T-helper 2 cell (primary cell): ENCODE measurements around the gene FITM2.

Experiments used
- DNase-seq, 5 experiments: peaks; one replicate each; pipeline versions ENCODE4 v3.0.0 to v3.0.0-alpha.2; 2012 to 2022

Gene FITM2

DNA sequence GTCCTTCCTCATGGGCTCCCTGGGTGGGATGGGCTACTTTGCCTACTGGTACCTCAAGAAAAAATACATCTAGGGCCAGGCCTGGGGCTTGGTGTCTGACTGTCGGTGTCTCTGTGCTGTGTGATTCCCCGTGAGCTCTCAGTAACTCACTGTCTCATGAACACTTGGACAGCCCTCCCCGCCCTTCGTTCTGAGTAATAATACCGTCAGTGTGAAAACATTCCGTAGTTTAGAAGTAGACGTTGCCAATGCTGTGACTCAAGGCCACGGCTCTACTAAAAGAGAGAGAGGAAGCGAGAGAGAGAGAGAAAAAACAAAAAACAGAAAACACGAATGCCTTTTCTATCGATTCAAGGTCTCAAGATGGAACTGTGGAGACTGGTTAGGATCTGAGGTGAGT lies 31.8 kb downstream of the FITM2 start:
- DNase-seq = no peak

DNA sequence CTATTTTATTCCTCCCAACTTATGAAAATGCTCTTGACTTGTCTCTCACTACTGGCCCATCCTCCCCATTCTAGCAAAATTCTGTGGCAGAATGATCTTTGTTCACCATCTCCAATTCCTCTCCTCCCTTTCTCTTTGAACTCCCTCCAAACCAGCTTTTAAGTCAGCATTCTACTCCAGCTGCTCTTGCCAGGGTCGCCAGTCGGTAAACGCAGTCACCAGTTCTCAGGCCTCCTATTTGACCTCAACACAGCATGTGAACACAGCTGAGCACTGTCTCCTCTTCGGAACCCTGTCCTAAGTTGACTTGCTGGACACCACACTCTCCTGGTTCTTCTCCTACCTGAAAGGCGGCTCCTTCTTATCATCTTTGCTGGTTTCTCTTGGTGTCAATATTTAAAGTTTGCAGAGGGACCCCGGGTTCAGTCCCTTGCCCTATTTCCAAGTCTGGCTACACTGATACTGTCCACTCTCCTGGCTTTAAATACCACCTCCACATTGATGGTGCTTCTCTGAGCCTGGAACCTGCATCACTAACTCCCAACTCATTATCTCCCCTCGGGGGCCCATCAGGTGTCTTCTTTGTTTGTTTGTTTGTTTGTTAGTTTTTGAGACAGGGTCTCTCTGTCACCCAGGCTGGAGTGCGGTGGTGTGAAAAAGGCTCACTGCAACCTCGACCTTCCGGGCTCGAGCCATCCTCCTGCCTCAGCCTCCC lies 36.5 kb downstream of the FITM2 start:
- no peak for DNase-seq

DNA sequence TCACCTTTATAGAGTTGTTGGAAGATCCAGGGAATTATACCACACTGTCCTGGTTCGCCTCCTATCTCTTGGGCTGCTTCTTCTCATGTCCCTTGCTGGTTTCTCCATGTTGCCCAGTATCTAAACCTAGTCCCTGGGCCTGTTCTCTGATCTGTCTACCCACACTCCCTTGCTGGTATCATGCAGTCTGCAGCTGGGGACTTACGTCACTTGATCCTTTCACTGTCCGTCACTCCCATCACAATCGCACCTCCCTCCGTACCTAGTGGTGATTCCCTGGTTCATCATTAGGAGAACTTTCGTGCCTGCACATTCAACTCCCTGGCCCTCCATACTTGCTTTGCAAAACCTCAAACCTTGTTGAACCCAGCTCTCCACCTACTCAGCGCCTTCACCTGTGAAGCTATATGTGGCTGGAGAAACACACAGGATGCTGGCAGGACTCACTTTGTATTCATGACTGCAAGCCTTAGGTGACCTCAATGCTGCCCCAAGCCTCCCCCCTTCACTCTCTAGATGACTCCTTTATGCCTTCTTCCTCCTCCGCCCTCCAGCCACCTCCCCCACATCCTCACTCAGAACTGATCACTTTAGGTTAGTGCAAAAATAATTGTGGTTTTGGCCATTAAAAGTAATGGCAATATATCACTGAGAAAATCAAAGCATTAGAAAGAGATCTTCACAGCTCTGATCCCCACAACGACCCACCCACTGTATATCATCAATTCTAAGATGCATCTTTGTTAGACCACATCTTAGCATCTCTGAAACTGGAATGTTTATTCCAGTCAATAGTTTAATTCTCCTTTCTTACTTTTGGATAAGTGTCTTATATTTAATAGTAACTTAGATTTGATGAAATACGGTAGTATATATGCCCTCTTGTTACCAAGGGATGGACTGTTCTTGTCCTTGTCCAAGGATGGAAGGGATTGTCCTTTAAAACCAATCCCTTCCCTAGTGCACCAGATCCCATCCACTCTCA lies 37.5 kb downstream of the FITM2 start:
- DNase-seq = peak in 1 of 5 experiments; percentile 23

DNA sequence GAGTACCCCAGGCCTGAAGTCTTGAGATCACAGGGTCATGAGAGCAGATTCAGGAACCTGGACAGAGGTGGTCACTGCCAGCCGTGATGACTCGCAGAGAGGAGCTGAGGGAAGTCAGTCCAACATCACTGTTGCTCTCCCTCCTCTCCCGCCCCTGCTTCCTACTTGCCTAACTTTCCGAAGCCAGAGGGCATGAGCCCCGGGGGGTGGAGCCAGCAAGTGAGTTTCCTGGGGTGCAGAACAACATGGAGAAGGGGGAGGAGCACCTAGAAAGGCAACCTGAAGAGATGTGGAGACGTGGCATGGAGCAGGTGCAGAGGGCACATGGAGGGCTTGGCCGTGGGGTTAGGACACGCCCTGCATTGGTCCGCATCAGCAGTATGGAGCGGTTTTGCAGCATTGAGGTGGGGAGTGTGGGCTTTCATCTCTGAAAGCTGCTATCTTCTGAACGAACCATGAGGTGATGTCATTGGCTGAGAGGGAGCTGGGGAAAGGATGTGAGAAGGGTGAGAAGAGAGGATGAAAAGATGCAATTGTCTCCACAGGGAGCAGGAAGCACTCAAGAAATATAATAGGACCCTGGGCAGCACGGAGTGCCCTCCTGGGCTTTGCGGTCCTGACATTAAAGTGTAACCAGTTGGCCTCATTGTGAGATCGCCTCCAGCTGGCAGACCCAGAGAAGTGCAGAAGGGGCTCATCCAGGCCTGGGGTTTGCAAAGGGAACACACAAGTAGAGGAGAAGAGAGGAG lies 38.9 kb downstream of the FITM2 start:
- DNase-seq = peak in 1 of 5 experiments; percentile 19

DNA sequence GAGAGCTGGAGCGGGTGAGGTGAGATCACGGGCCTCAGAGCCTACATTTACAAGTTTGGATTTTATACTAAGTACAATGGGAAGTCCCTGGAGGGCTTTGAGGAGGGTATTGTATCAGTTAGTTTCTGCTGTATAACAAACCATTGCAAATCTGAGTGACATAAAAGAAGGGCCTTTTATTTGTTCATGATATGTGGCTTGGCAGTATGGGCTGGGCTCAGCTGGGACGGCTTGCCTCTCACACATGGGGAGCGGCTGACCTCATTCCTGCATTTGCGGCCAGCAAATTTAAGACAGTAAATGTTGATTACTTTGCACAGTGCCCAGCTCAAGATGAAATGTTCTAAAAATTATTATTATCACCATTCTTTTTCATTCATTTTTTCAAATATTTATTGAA lies 42.2 kb downstream of the FITM2 start:
- DNase-seq = no peak

DNA sequence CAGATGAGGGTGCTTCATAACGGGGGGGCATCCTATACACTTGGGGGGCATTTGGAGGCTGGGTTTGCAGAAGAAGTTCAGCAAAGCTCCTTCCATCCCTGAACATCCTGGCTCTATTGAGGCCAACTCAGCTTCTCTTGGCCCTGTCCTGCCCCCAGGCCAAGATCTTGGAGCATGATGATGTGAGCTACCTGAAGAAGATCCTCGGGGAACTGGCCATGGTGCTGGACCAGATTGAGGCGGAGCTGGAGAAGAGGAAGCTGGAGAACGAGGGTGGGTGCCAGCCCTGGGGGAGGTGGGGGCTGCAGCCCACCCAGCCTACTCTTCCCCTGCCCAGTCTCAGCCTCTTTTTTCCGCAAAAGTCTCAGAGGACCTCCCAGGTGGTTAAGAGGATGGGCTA lies 46.7 kb downstream of the FITM2 start:
- DNase-seq = no peak

DNA sequence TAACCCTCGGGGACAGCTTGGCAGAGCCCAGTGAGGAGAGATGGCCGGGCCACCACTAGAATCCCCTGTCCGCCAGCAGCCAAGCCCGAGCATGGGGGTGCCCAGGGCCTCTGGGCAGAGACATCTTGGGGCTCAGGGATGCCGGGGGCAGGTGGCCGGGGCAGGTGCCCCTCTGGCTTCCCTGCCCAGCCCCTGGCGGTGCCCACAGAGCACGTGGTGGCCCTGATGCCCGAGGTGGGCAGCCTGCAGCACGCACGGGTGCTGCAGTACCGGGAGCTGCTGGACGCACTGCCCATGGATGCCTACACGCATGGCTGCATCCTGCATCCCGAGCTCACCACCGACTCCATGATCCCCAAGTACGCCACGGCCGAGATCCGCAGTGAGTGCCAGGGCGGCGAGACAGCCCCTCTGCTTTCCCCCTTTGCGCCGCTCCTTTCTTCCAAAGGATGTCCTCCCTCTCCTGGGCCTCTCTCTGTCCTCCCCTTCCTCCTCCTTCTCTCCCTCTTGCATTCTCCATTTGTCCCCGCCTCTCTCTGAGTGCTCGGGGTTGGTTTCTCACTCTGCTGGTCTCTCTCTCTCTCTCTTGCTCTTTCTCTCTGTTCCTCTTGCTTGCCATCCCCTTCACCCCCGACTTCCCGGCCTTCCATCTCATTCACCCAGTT lies 52.6 kb downstream of the FITM2 start:
- DNase-seq = no peak

DNA sequence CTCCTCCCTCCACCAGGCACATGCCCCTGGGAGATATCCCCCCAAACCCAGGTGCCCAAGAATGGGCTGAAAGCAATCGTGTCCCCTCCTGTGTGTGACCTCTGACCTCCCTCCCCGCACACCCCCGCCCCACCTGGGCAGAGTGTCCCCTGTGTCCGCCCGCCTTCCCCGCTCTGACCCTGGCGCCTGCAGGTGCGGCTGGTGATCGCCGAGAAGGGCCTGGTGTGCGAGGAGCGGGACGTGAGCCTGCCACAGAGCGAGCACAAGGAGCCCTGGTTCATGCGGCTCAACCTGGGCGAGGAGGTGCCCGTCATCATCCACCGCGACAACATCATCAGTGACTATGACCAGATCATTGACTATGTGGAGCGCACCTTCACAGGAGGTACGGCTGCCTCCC lies 54.0 kb downstream of the FITM2 start:
- no peak for DNase-seq

DNA sequence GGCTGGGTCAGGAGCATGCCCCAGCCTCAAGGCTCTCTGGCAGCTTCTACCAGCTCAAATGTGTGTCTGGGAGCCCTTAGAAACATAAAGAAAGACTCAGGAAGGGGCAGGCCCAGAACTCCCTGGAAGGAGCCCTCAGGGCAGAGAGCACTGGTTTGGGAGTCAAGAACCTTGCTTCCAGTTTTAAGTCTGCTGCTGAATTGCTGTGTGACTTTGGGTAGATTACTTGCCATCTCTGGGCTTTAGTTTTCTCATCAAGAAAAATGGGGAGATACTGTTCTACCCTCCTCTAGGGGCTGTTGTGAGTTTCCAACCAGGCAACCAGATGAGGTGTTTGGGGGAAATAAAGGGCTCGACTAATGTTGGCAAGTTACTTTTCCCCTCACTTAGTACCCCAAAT lies 55.1 kb downstream of the FITM2 start:
- DNase-seq = no peak

DNA sequence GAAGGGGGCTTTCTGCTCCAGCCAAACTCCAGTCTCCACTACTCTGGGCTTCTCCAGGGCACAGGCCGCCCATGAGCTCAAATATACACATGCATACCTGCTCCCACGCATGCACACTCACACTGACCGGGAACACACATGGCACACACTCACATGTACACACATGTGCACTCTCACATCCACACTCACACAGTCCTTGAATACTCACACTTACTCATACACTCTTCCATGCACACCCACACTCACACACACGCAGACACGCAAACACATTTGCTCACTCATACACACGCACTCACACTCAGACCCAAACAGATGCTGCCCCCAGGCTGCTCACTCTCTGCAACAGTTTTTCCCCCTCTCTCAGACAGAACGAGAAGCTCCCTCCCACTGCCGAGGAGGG lies 56.9 kb downstream of the FITM2 start:
- DNase-seq = no peak

DNA sequence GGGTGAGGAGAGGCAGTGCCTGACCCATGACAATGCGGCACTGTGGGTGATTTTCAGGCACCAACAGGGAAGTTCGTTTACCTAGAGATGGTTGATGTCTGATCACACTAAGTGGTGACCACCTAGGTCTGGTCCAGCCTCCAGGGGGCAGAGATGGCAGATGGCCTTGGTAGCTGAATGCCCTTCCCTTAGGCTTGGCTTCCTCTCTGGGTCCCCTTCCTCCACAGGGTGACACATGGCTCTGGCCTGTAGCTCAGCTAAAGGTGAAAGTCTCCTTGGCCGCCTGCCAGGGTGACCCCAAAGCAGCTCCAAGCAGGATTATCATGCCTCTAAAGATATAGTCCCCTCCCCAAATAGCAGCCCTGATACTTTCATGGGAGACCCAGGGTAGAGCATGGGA lies 57.5 kb downstream of the FITM2 start:
- DNase-seq = no peak
